ENCODE measurements around the gene STAC3. TPM values are rescaled to one million over a fixed set of nuclear protein-coding genes. Genes with fewer than 3 reads are reported as not detected.

STAC3 gene
- total RNA-seq, 1 experiment from 2014 or later: 2.5 TPM

GRCh38 chr12:57254506-57255280 is 3.7 kb upstream of the STAC3 start:
- POLR2A ChIA-PET: no interaction called here
- H3K4me2 ChIP-seq (ENCODE audit: low read length): no peak overlapping the region
- no peak overlapping the region for H3K27ac ChIP-seq (ENCODE audit: low read depth, low read length)
- H3K27me3 ChIP-seq (ENCODE audit: insufficient read depth, low read length): no peaks in the 10 kb centered on the region
- no peaks in the 10 kb centered on the region for H3K4me1 ChIP-seq (ENCODE audit: control insufficient read depth in 1 of 2, insufficient read depth in 2 of 2, low read length in 2 of 2)
- no TSS peak for BruUV-seq (replicated peaks)
- no peaks in the 10 kb centered on the region for H3K9me2 ChIP-seq (ENCODE audit: insufficient read depth)
- H4K20me1 ChIP-seq (ENCODE audit: insufficient read depth): no peaks in the 10 kb centered on the region
- H3K9me3 ChIP-seq (ENCODE audit: control insufficient read depth in 1 of 2, insufficient read depth in 1 of 2, low read depth in 1 of 2, low read length in 2 of 2): no peaks in the 10 kb centered on the region
- H3K9ac ChIP-seq (ENCODE audit: low read length): no peak overlapping the region
- TF ChIP-seq TCF7L2 (IDR thresholded peaks at IDR 0.05; ENCODE audit: borderline replicate concordance, extremely low read depth, insufficient read depth, insufficient read length) (no peak), SIN3A (IDR thresholded peaks at IDR 0.05; ENCODE audit: low read depth) (no peak)
- TF ChIP-seq, protein P1, sequence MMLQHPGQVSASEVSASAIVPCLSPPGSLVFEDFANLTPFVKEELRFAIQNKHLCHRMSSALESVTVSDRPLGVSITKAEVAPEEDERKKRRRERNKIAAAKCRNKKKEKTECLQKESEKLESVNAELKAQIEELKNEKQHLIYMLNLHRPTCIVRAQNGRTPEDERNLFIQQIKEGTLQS (IDR thresholded peaks at IDR 0.05): no peak
- no peaks in the 10 kb centered on the region for H3K79me2 ChIP-seq (ENCODE audit: insufficient read depth, low read length)
- intact Hi-C loops (cut with micrococcal nuclease): no loop called here
- H3K4me3 ChIP-seq (replicated peaks in 1 of 2; ENCODE audit: low read depth in 1 of 2, low read length in 2 of 2): no peak overlapping the region
- RAD21 ChIA-PET (ENCODE audit: low non-redundant PET in 1 of 2, low total read pairs in 2 of 2, uncharacterized antibody in 2 of 2, unreplicated experiment in 2 of 2): interaction anchor here in 1 of 2 experiments (0.5 kb wide), 1 partner anchor 11 kb away, joined by 3 read pairs; no protein-coding TSS in a partner anchor
- CTCF ChIA-PET: interaction anchor here (1.4 kb wide), 1 partner anchor 12 kb away, joined by 5 read pairs; no protein-coding TSS in a partner anchor
- ATAC-seq (no peak), DNase-seq (ENCODE audit: low read depth, low spot score) (no peak)
- peaks cover 5 to 6% of the 10 kb centered on the region in 2 experiments; a peak in 2 of 4 replicates for H3K36me3 ChIP-seq (ENCODE audit: control insufficient read depth in 1 of 2, insufficient read depth in 2 of 2, low read length in 2 of 2)
- no peak overlapping the region for H2AFZ ChIP-seq (ENCODE audit: low read depth, low read length, poor library complexity, severe bottlenecking)

GRCh38 chr12:57250541-57250940 is 446 bp downstream of the STAC3 start:
- no peak for DNase-seq (ENCODE audit: low read depth, low spot score)
- H3K9me2 ChIP-seq (ENCODE audit: insufficient read depth): no peaks in the 10 kb centered on the region
- H3K27ac ChIP-seq (ENCODE audit: low read depth, low read length): no peak overlapping the region
- H3K9ac ChIP-seq (ENCODE audit: low read length): no peak overlapping the region
- no peaks in the 10 kb centered on the region for H3K79me2 ChIP-seq (ENCODE audit: insufficient read depth, low read length)
- H4K20me1 ChIP-seq (ENCODE audit: insufficient read depth): no peaks in the 10 kb centered on the region
- no peak for TF ChIP-seq SRF (IDR thresholded peaks at IDR 0.05; ENCODE audit: low read depth)
- no peak for TF ChIP-seq SP1 (IDR thresholded peaks at IDR 0.05; ENCODE audit: low read depth)
- TF ChIP-seq ZBTB33 (IDR thresholded peaks at IDR 0.05; ENCODE audit: extremely low read depth, insufficient replicate concordance, low read length): no peak
- no peak for TF ChIP-seq ELF1 (IDR thresholded peaks at IDR 0.05; ENCODE audit: borderline replicate concordance, low read depth)
- no peak for TF ChIP-seq EZH2 (IDR thresholded peaks at IDR 0.05)
- TF ChIP-seq POLR2A (IDR thresholded peaks at IDR 0.05; ENCODE audit: borderline replicate concordance, extremely low read depth, insufficient read depth, insufficient read length): no peak
- no peak for TF ChIP-seq POLR2AphosphoS5 (IDR thresholded peaks at IDR 0.05; ENCODE audit: low read depth, low read length)
- no peak for TF ChIP-seq ZFX (IDR thresholded peaks at IDR 0.05)
- no peak for TF ChIP-seq RAD21 (IDR thresholded peaks at IDR 0.05; ENCODE audit: low read depth)
- TF ChIP-seq CTCF (IDR thresholded peaks at IDR 0.05 in 2 of 3, conservative IDR thresholded peaks at IDR 0.05 in 1 of 3; ENCODE audit: borderline replicate concordance in 1 of 3, insufficient read depth in 1 of 3, low read depth in 2 of 3, low read length in 2 of 3): no peak
- TF ChIP-seq ZNF274 (IDR thresholded peaks at IDR 0.05; ENCODE audit: low read depth, low read length): no peak
- H3K27me3 ChIP-seq (ENCODE audit: insufficient read depth, low read length): no peaks in the 10 kb centered on the region
- H3K9me3 ChIP-seq (ENCODE audit: control insufficient read depth in 1 of 2, insufficient read depth in 1 of 2, low read depth in 1 of 2, low read length in 2 of 2): no peaks in the 10 kb centered on the region
- ChIA-PET CTCF (interaction anchor here (0.6 to 2.8 kb wide), 3 partner anchors 8 to 89 kb away, joined by 4 to 15 read pairs (median 7); no protein-coding TSS in a partner anchor), POLR2A (no interaction called here), RAD21 (ENCODE audit: low non-redundant PET in 1 of 2, low total read pairs in 2 of 2, uncharacterized antibody in 2 of 2, unreplicated experiment in 2 of 2) (interaction anchor here in 1 of 2 experiments (0.5 kb wide), 1 partner anchor 54 kb away, joined by 5 read pairs; no protein-coding TSS in a partner anchor)
- H3K4me2 ChIP-seq (ENCODE audit: low read length): no peak overlapping the region
- intact Hi-C loops (cut with micrococcal nuclease): no loop called here
- H3K4me1 ChIP-seq (ENCODE audit: control insufficient read depth in 1 of 2, insufficient read depth in 2 of 2, low read length in 2 of 2): peaks cover 7% of the 10 kb centered on the region in 2 experiments
- no peaks in the 10 kb centered on the region for H3K36me3 ChIP-seq (ENCODE audit: control insufficient read depth in 1 of 2, insufficient read depth in 2 of 2, low read length in 2 of 2)
- no peak overlapping the region for H2AFZ ChIP-seq (ENCODE audit: low read depth, low read length, poor library complexity, severe bottlenecking)
- no TSS peak for BruUV-seq (replicated peaks)
- no peak for ATAC-seq
- no peak overlapping the region for H3K4me3 ChIP-seq (replicated peaks in 1 of 2; ENCODE audit: low read depth in 1 of 2, low read length in 2 of 2)
